HG03439 (cell line): ENCODE results near the gene PACRG.

Source experiments
- ATAC-seq: cut with Tn5 transposase; IDR thresholded peaks from one replicate; pipeline ENCODE4 v1.9.1; 2021; ENCODE audit warnings: mild to moderate bottlenecking, moderate library complexity; ENCODE audit not compliant: unreplicated experiment

PACRG gene

DNA sequence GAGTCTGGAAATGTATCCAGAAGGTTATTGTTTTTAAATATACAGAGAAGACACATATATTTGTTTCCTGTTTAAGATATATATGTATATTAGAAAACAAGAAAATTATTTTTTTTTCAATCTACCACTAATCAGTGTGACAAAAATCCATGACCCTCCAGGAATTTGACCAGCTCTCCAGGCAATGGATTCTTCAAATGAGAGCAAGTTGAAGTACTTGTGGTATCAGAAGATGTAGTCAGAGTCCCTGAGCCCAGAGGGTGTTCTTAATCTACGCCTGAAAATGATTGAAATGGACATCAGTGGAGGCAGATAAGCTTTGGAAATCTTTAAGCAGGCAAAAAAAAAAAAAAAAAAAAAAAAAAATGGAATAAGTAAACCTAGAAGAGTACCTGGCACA lies 500.3 kb downstream of the PACRG start:
- no peak for ATAC-seq

DNA sequence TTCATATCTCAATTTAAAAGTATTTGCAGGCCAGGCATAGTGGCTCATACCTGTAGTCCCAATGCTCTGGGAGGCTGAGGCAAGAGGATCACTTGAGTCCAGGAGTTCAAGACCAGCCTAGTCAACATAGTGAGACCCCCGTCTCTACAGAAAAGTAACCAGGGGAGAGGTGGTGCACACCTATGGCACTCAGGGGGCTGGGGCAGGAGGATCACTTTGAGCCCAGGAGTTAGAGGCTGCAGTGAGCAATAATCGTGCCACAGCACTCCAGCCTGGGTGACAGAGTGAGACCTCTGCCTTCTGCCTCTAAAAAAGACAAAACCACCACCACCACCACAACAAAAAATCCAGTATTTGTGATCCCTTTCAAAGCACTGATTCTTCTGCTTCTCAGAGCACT lies 501.3 kb downstream of the PACRG start:
- ATAC-seq = no peak

DNA sequence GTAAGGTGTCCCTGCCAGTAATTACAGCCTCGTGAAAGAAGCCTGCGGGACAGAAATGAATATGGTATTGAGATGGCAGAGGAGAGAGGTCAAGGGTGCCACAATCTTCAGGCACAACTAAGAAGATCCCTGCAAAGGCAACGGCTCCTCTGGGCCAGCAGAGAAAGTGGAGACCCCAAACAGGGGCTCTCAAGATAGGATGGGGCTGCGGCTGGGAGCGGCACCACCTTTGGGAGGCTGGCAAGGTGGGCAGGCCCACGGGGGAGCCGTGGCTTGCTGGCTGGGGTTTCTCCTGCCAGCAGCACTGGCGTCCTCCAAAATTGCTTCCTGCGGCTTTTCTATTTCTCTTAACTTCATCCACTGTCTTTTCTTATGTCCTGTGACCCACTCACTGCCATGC lies 503.1 kb downstream of the PACRG start:
- no peak for ATAC-seq

DNA sequence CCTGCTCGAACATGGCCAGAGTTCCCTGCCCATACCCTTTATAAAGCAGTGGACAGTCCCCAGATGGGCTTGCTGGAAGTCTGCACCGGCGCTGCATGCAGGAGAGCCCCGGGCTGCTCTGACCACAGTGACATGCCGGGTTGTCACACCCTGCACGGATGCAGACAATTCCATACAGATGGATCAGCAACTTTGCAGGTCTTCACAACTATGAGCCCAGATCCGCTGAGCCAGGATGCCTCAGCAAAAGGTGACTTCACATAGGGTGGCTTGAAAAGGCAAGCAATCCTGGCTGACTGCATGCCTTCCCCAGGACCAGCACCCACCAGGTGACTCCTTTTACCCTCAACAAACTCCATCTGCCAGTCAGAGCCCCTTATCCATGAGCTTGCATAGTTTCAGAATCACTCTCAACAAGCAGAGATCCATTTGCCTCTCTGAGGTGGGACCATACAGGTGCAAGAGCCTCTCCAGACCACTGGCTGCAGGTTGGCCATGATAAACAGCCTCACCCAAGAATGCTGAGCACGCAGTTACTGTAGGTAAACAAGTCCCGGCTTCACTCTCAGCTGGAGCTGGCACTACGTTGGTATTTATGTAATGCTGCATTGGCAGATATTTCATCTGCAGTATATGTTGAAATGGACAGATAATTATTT lies 503.7 kb downstream of the PACRG start:
- no peak for ATAC-seq

DNA sequence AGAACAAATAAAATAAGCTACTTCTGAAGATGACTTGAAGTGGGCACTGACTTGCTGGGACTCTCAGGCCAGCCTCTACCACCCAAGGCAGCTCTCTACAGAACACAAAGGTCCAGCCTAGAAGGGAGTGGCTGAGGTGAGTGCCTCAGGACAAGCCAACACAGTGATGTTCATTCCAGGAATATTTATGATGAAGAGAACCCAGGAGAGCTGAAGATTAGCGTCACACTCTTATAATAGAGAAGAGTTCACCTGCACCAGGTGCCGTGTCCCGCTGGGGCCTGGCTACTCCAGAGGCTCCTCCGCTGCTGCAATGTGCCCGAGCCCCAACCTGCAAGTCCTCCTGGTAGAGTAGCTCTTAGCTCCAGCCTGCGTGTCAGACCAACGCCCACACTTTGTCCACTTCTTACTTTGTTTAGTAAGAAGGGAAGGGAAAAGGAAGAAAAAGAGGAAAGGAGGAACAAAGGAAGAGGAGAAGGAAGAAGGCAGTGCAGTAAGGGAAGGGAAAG lies 504.3 kb downstream of the PACRG start:
- ATAC-seq = no peak

DNA sequence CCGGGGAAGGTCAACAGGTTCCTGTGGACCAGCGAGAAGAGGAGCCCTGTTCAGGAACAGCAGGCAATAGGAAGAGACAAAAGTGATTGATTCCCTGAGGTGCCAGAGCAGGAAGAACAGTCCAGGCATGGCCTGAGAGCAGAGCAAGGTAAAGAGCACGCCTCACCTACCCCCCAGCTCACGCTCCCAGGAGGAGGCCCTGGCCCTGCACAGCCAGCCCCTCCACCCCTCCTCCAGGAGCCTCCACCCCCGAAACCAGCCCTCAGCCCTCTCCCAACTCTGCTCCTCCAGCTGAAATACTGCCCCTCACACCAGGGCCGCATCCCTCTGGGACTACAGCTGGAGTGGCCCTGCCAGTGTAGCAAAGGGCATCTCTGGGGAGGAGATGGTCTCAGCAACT lies 504.9 kb downstream of the PACRG start:
- ATAC-seq = no peak

DNA sequence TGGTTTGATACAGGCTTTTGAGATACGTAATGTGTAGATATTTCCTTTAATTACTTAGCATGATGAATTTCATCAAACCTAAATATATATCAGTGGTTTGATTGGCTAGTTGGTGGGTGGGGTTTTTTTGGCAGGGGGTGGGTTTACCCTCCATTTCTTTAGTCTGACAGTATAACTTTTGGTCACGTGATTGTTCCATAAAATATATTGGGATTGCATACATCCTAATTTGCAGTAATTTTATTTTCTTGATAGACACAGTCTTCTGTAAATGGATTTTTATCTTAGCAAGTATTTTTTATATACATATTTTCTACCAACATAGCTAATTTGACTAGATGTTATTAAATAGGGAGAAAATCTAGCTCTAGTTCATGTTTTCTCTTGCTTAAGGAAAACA lies 509.3 kb downstream of the PACRG start:
- no peak for ATAC-seq

DNA sequence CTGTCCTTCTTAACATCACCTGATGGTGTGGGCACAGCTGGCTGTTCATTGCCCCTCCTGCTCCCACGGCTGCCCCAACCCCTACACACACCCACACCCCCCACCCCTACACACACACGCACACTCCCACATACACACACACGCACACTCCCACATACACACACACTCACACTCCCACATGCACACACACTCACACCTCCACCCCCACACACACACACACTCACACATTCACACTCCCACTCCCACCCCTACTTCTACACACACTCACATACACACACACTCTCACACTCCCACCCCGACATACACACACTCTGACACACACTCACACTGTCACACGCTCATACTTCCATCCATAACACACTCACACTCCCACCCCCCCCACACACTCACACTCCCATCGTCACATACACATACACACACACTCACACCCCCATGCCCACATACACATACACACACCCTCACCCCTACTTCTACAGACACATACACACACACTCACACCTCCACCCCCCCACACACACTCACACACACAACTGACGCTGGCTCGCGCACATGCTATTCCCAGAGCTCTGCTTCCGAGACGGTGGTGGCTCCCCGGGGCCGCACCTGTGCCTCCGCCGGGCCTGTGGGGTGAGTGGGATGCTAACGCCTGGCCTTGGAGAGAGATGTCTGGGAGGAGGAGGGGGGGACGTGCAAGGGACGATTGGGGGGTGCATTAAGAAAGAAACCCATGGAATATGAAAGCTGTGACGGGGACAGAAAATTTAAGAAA lies 512.0 kb downstream of the PACRG start:
- ATAC-seq = no peak

DNA sequence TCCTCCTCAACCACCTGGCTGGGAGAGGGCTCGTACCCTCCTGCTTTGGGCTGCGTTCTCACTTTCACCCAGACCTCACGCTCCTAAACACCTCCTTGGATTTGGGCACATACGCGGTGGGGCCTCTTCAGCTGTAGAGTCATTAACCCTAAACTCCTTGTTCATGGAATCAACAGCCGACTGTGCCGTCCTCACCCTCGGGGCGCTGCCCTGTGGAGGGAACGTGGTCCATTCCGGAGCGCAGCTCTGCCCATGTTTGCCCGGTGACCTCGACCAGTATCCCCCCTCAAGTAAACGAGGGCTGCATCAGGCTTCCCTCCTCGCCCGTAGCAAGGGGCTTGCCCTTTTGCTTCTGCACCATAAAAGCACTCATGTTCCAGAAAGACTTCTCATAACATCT lies 512.8 kb downstream of the PACRG start:
- no peak for ATAC-seq

DNA sequence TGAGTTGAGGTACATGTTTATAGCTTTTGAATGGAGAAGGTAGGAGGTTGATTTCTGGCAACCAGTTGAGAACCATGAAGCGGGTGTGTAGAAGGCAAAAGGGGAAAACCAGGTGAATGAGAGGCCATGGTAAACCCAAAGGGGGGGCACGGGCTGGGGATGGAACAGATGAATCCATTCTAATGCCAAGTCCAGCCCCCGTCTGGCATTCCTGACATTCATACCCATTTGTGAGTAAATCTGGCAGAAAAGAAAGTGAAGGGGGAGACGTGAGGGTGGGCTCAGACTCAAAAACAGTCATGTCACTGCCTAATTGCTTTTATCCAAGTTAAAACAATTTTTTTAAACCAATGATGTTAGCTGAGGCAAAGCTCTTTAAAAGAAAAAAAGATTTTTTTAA lies 513.9 kb downstream of the PACRG start:
- ATAC-seq = no peak

DNA sequence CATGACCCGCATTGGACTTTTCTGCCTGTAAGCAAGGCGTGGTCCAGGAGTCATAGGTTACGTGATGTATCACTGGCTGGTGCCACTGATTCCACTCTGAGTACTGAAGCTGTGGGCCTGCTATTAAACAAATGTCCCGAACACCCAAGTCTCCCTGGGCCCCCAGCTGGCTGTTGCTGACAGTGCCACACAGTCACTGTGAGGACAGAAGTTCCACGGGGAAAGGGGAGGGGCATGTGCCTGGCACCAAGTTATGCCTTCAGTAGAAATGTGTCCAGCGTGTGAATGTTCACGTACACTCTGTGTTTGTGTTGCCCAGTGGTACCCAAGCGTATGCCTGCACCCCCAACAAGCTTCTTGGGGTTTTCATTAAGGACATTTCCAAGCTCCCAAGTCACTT lies 515.3 kb downstream of the PACRG start:
- ATAC-seq = no peak

DNA sequence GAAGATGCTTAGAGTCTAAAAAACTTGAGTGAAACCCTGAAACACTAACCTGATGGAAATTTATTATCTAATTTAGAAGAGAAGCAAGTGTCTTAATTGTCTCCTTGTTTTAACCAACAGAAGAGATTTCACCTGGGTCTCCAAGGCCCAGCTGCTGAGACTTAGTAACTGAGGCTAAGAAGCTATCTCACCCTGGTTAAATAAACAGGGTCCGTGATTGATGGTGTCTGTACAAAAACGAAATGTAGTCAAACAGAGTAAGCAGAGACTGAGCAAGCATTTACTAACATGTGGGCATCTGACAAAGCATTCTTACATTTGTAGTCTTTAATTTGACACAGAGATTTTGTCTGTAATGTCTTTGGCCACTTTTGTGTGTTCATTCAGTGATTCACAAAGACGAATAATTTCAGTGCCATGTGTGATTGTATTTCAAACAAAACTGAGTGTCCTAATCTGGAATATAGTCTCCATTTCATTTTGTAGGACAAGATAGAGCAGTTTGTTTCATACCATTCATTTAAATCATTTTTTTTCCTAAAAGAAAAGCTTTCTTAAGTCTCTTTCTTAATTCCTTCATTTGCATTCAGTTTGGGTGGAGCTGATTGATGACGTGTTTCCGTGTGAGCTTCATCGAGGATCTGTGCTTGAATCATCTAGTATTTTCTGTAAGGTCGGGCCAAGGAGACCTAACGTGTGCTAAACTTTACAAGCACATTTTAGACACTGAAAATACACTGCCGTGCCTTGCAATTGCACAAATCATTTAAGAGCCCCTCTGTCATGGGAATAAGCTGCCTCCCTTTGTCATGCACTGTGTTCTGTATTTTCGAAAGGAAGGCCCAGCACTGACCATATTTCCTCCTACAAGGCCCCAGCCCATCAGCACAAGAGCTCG lies 516.2 kb downstream of the PACRG start:
- no peak for ATAC-seq

DNA sequence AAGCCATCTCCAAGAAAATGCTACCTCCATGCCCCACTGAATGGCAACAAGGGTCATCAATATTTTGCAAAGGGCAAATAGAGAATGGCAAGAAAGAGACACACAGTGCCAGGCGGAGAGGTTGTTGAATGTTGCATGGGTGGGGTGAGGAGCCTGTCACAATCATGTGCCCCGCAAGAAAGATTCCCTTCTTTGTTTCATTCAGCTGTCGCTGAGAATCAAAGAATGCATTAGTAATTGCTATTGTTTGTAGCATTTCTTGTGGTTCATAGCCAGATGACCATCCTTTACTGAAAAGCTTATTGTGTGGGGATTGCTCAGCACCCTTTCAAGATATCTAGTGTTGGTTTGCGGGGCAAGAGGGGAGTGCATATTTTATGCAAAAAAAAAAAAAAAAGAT lies 520.3 kb downstream of the PACRG start:
- no peak for ATAC-seq

DNA sequence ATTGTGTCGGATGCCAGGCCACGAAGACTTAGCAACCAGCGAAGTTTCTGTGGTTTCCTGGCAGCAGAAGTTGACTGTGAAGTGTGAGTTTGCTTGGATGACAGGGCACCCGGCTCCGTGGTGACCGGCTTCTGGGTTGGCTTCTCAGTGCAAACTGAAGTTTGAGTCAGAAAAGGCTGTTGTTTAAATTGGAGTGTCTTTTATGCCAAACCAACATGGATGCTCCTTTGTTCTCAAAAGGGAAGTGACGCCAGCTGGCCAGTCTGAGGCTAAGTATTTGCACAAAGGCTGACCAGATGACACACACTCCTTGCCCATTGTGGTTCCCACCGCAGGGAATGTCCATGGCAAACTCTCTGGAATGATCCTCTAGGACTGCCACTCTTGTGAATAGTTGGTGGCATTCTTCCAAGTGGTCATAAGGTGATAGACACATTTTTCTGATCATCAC lies 521.9 kb downstream of the PACRG start:
- no peak for ATAC-seq

DNA sequence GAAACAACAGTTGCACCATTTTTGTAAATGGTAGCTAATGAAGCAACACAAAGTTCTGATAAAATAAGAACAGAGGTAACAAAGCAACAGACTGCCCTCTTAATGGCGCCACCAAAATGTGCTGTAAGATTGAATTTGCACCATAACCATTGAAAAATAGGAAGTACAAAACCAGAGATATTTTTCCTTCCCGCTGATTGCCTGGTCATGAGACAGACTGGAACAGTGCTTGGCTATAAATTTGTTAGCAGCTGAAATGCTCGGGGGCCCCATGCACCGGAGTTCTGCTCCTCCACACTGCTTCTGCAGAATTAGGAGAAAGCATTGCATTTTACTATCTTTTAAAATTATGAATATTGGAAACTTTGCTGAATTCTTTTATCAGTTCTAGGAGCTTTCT lies 522.3 kb downstream of the PACRG start:
- no peak for ATAC-seq

DNA sequence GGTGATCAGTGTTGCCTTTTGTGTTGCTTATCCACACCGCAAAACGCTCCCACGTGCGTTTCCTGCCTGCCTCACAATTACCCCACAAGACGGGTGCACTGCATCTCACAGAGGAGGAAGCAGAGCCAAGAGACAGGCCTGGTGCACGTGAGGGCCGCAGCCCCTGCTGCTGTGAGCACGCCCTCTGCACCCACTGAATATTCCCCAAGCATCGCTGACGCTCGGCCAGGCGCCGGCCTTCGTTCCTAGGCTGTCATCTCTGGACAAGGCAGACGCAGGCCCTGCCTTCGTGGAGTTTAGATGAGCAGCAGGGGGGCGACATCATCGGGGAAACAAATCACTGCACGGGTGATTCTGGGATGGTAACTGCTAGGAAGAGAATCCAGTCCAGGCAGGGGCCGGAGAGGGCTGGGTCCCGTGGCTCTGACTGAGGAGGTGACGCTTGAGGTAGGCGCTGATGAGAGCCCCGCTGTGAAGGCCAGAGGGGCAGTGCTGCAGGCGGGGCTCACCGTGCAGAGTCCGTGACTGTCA lies 524.4 kb downstream of the PACRG start:
- no peak for ATAC-seq

DNA sequence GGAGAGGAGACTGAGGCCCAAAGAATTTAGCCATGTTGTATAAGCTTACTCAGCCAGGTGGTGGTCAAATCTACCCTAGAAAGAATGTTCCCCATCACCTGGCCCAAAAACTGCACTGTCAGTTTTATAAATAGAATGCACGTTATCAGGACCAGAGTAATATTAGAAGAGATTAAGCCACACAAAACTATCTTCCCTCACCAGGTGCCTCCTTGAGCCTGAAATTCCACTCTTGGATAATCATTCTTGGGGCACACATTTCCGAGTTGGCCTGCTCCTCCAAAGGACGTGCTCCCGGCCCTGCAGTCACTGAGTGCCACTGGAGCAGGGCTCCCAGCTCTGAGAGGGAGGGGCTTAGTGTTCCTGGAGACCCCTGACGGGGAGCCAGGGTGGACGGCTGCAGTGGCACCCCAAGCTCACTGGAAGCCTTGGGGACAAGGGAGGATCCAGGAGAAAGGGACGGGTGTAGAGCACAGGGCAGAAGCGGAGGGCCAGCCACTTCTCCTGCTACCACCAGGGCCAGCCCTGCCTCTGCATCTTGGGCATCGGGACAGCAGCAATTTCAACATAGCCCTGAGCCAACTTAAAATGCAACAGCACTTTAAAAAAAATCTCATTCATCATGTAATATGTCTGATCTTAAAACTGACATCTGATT lies 525.9 kb downstream of the PACRG start:
- no peak for ATAC-seq

DNA sequence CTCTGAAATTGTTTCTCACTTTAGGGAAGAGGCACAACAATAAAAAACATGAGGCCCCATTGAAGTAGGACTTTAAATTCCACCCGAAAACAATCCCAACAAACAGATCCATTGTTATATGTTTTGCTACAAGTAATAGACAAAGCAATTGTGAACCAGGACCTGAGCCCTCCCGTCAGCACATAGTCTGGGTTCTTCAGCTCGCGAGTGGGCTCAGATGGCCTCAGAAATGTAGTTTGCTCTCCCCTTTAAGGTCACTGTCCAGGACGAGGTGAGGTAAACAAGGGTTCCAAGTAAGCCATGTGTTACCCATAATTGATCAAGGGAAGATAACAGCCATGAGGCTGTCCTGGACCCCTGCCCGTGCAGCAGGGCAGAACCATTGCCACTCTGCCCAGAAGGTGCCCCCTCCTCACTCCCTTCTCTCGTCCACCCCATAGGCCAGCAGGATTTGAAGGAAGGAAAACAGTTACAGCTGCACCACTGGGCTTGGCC lies 526.6 kb downstream of the PACRG start:
- ATAC-seq = no peak

DNA sequence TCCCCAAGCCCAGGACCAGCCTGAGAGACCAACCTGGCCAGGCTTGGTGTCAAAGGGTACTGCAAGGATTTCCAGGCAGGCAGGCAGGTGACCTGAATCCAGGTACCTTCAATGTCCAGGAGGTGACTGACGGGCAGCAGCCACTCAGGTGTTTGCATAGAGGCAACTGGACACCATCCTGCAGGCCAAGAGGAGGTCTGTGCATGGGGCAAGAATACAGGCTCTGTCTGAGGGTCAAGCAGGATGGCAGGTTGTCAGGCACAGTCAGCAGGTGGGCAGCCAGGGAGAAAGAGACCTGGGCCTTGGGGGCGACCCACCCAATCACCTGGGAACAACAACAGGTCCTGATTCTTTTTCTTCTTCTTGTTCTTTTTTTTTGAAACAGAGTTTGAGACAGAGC lies 527.5 kb downstream of the PACRG start:
- no peak for ATAC-seq

DNA sequence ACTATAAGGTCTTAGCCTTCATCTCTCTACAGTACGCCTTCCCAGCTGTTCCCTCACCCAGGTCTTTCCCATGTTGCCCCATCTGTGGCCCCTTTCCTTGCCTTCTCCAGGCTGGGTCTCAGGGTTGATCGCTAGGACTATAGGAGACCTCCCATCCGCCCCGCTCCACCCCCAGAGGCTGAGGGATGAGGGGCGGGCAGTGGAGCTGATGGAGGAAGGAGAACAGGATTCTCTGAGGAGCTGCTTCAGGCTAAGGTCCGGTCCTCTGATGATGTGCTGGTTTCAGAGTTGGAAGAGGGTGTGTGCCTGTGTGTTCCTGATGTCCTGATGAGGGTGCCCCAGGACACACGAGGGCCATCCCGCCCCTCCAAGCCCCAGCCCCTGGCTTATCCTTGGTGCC lies 531.9 kb downstream of the PACRG start:
- no peak for ATAC-seq
